ENCODE measurements around the gene OLA1. TPM values are rescaled to one million over a fixed set of nuclear protein-coding genes. Genes with fewer than 3 reads are reported as not detected.

The OLA1 gene
- total RNA-seq, 2 experiments from 2014 or later: 63.5 to 64.6 TPM

- DNase-seq: no peak
- no peaks in the 10 kb centered on the region for H3K27me3 Mint-ChIP-seq
- peaks cover 4% of the 10 kb centered on the region for H3K4me1 Mint-ChIP-seq
- H3K36me3 Mint-ChIP-seq (ENCODE audit: low read depth): no peaks in the 10 kb centered on the region
- ChIA-PET POLR2A (no interaction called here), CTCF (no interaction called here)
- H3K9me3 Mint-ChIP-seq: peaks cover 11% of the 10 kb centered on the region
- H3K27ac Mint-ChIP-seq: no peak overlapping the region
- no peak overlapping the region for H3K4me3 Mint-ChIP-seq
These were observed 224.5 kb downstream of the OLA1 start for GRCh38 chr2:174023591-174024523.

Other genes with a start within 250 kb of the OLA1 start
- gene SP9, start 86.4 kb upstream of the OLA1 start, total RNA-seq: not detected
- 10 to 100 TPM; 15.3 to 18.4 TPM for gene SCRN3, start 147.2 kb upstream of the OLA1 start, total RNA-seq
- gene GPR155, start 238.5 kb upstream of the OLA1 start, total RNA-seq: 10 to 100 TPM; 10.5 to 11.3 TPM

Data from activated CD4-positive, alpha-beta memory T cell treated with anti-CD3 and anti-CD28 coated beads, Interleukin-2, amount 10 ng/mL, durations not matched to agents 7 days and 5 days (primary cell).